IMR-90 (cell line): Measurements from ENCODE around the gene VPS41. TPM values are rescaled to one million over a fixed set of nuclear protein-coding genes. Genes with fewer than 3 reads are reported as not detected.

Source experiments
- ATAC-seq: fragments of 200-7000 bp; cut with Tn5 transposase; 2 replicates; pipeline ENCODE4 v1.9.1; 2020; ENCODE audit warnings: low read depth, mild to moderate bottlenecking, moderate library complexity
- BruUV-seq: library from RNA; stranded (reverse); fragments of 400-500 nt; replicated peaks from 2 replicates; lab custom pipeline; 2021; lab: Mats Ljungman, UMichigan
- CTCF ChIA-PET: fragments of 300-600 bp; formaldehyde crosslinking; extraction: SDS; loops from one replicate; lab custom pipeline; 2021; ENCODE audit warnings: antibody characterized with exemption; lab: Yijun Ruan, JAX
- POLR2A ChIA-PET: fragments of 300-600 bp; sonication (Branson Sonifier 250); formaldehyde crosslinking; loops from one replicate; lab custom pipeline; 2022; ENCODE audit warnings: antibody characterized with exemption; ENCODE audit not compliant: unreplicated experiment; lab: Charles Lee
- DNase-seq: peaks from one replicate; pipeline ENCODE4 v3.0.0; 2013
- H2AFZ ChIP-seq: replicated peaks from 2 replicates; pipeline ENCODE3; 2013; ENCODE audit warnings: low read length, mild to moderate bottlenecking; ENCODE audit not compliant: poor library complexity
- H2AK5ac ChIP-seq: 2 replicates; pipeline ENCODE4 v1.6.1; 2013; ENCODE audit warnings: low read depth, low read length, inconsistent platforms
- H2AK9ac ChIP-seq: replicated peaks from 2 replicates; pipeline ENCODE3; 2013; ENCODE audit warnings: mild to moderate bottlenecking, low read depth, low read length, moderate library complexity; ENCODE audit not compliant: poor library complexity
- H2BK120ac ChIP-seq: 2 replicates; pipeline ENCODE4 v1.6.1; 2013; ENCODE audit warnings: low read depth, low read length, inconsistent platforms
- H2BK15ac ChIP-seq: 3 replicates; pipeline ENCODE4 v1.6.1; 2013; ENCODE audit warnings: low read depth, low read length, inconsistent platforms
- H2BK20ac ChIP-seq: 2 replicates; pipeline ENCODE4 v1.6.1; 2013; ENCODE audit warnings: low read depth, mild to moderate bottlenecking, inconsistent platforms, low read length, moderate library complexity
- H2BK5ac ChIP-seq: 2 replicates; pipeline ENCODE4 v1.6.1; 2013; ENCODE audit warnings: mild to moderate bottlenecking, low read depth, low read length, inconsistent platforms; ENCODE audit not compliant: poor library complexity, severe bottlenecking
- H3K14ac ChIP-seq: replicated peaks from 2 replicates; pipeline ENCODE4 v1.6.1; 2013; ENCODE audit warnings: low read depth, low read length, inconsistent platforms
- H3K18ac ChIP-seq: 2 replicates; pipeline ENCODE4 v1.6.1; 2013; ENCODE audit warnings: low read depth, low read length, control low read depth
- H3K23ac ChIP-seq: 2 replicates; pipeline ENCODE4 v1.6.1; 2013; ENCODE audit warnings: low read depth, low read length, inconsistent platforms
- H3K27ac ChIP-seq: 2 replicates; pipeline ENCODE4 v1.5.1; 2013; ENCODE audit warnings: mild to moderate bottlenecking, control low read depth, low read length; ENCODE audit not compliant: insufficient read depth
- H3K27me3 ChIP-seq: 2 replicates; pipeline ENCODE4 v1.6.1; 2013; ENCODE audit warnings: low read length; ENCODE audit not compliant: control insufficient read depth, insufficient read depth
- H3K36me3 ChIP-seq: 2 replicates; pipeline ENCODE4 v1.6.1; 2013; ENCODE audit warnings: low read length, mixed read lengths; ENCODE audit not compliant: control insufficient read depth, insufficient read depth
- H3K4ac ChIP-seq: 2 replicates; pipeline ENCODE4 v1.6.1; 2013; ENCODE audit warnings: low read depth, low read length, inconsistent platforms
- H3K4me1 ChIP-seq: 2 replicates; pipeline ENCODE4 v1.6.1; 2013; ENCODE audit warnings: low read length, mixed read lengths; ENCODE audit not compliant: control insufficient read depth, insufficient read depth
- H3K4me2 ChIP-seq: 2 replicates; pipeline ENCODE4 v1.6.1; 2013; ENCODE audit warnings: low read depth, mild to moderate bottlenecking, control low read depth, low read length, moderate library complexity
- H3K4me3 ChIP-seq: 2 replicates; pipeline ENCODE4 v1.5.1; 2013; ENCODE audit warnings: low read depth, mild to moderate bottlenecking, control low read depth, low read length, moderate library complexity; ENCODE audit not compliant: insufficient read depth
- H3K56ac ChIP-seq: 2 replicates; pipeline ENCODE4 v1.6.1; 2013; ENCODE audit warnings: low read length, inconsistent platforms; ENCODE audit not compliant: insufficient read depth; ENCODE audit errors: extremely low read depth
- H3K79me1 ChIP-seq, 2 experiments: 2 replicates each; pipeline ENCODE4 v1.6.1; 2013; ENCODE audit warnings: low read length in 2 of 2, inconsistent platforms in 1 of 2, low read depth in 1 of 2
- H3K9ac ChIP-seq: 2 replicates; pipeline ENCODE4 v1.6.1; 2013; ENCODE audit warnings: low read depth, low read length, control low read depth
- H3K9me1 ChIP-seq: 2 replicates; pipeline ENCODE4 v1.6.1; 2013; ENCODE audit warnings: low read length, inconsistent platforms; ENCODE audit not compliant: insufficient read depth
- H3K9me3 ChIP-seq: 2 replicates; pipeline ENCODE4 v1.6.1; 2013; ENCODE audit warnings: low read length; ENCODE audit not compliant: control insufficient read depth, insufficient read depth
- H4K20me1 ChIP-seq: 2 replicates; pipeline ENCODE4 v1.6.1; 2013; ENCODE audit warnings: low read length, inconsistent platforms; ENCODE audit not compliant: insufficient read depth
- H4K5ac ChIP-seq: 2 replicates; pipeline ENCODE4 v1.6.1; 2013; ENCODE audit warnings: mild to moderate bottlenecking, low read depth, low read length, control low read depth
- H4K8ac ChIP-seq, 2 experiments: 2 replicates each; pipeline ENCODE4 v1.6.1; 2013; ENCODE audit warnings: low read depth in 2 of 2, low read length in 2 of 2, control low read depth in 1 of 2, inconsistent platforms in 1 of 2
- H4K91ac ChIP-seq: 2 replicates; pipeline ENCODE4 v1.6.1; 2013; ENCODE audit warnings: low read depth, low read length, inconsistent platforms; ENCODE audit not compliant: insufficient read depth
- CEBPB ChIP-seq: IDR thresholded peaks from 2 replicates; pipeline ENCODE4 v1.6.1; 2012; ENCODE audit warnings: low read depth, low read length, improper control_type of control experiment
- CHD1 ChIP-seq: IDR thresholded peaks from 2 replicates; pipeline ENCODE4 v1.6.1; 2012; ENCODE audit warnings: low read depth, low read length, improper control_type of control experiment
- CTCF ChIP-seq: conservative IDR thresholded peaks from 2 replicates; pipeline ENCODE4 v1.5.1; 2012; ENCODE audit warnings: mild to moderate bottlenecking, low read depth, low read length, improper control_type of control experiment
- FOS ChIP-seq: fragments of 150-350 bp; IDR thresholded peaks from 2 replicates; pipeline ENCODE4 v1.6.1; 2016; ENCODE audit warnings: low read depth, low read length
- MAFK ChIP-seq: IDR thresholded peaks from 2 replicates; pipeline ENCODE4 v1.6.1; 2012; ENCODE audit warnings: low read depth, low read length, improper control_type of control experiment
- MAZ ChIP-seq: IDR thresholded peaks from 2 replicates; pipeline ENCODE4 v1.6.1; 2012; ENCODE audit warnings: low read depth, mild to moderate bottlenecking, low read length, improper control_type of control experiment, moderate library complexity, borderline replicate concordance
- MXI1 ChIP-seq: IDR thresholded peaks from 2 replicates; pipeline ENCODE4 v1.6.1; 2012; ENCODE audit warnings: low read depth, mild to moderate bottlenecking, low read length, moderate library complexity, borderline replicate concordance
- NFE2L2 ChIP-seq: fragments of 150-350 bp; IDR thresholded peaks from 2 replicates; pipeline ENCODE4 v1.6.1; 2016; ENCODE audit warnings: low read depth, mild to moderate bottlenecking, low read length
- POLR2A ChIP-seq: IDR thresholded peaks from 2 replicates; pipeline ENCODE4 v1.6.1; 2012; ENCODE audit warnings: mild to moderate bottlenecking, low read depth, low read length
- RAD21 ChIP-seq: IDR thresholded peaks from 2 replicates; pipeline ENCODE4 v1.6.1; 2012; ENCODE audit warnings: low read length, improper control_type of control experiment
- RCOR1 ChIP-seq: IDR thresholded peaks from 2 replicates; pipeline ENCODE4 v1.6.1; 2012; ENCODE audit warnings: mild to moderate bottlenecking, low read length, improper control_type of control experiment; ENCODE audit not compliant: insufficient replicate concordance
- RFX5 ChIP-seq: IDR thresholded peaks from 2 replicates; pipeline ENCODE4 v1.8.0; 2012; ENCODE audit warnings: low read depth, mild to moderate bottlenecking, low read length, moderate library complexity
- SMC3 ChIP-seq: fragments of 150-350 bp; IDR thresholded peaks from 2 replicates; pipeline ENCODE4 v1.6.1; 2016; ENCODE audit warnings: low read depth, mild to moderate bottlenecking, antibody characterized with exemption, low read length, moderate library complexity
- USF2 ChIP-seq: fragments of 150-350 bp; IDR thresholded peaks from 2 replicates; pipeline ENCODE4 v1.6.1; 2017; ENCODE audit warnings: mild to moderate bottlenecking, antibody characterized with exemption, low read length, low read depth
- WGBS, 2 experiments: methylation state at CpG; one replicate each; pipeline versions ENCODE4 v1.1.5 to v1.1.7; 2013; ENCODE audit warnings: missing lambda C conversion rate in 2 of 2; ENCODE audit not compliant: insufficient read length in 1 of 2; ENCODE audit errors: extremely low coverage in 2 of 2; 5-methylcytosine and 5-hydroxymethylcytosine counted together
- dilution Hi-C: fragments of 300-500 bp; cut with HindIII; formaldehyde crosslinking; loops from one replicate; pipeline ENCODE4 v1.14.3; 2018; ENCODE audit warnings: low sequenced_read_pairs; ENCODE audit not compliant: unreplicated experiment
- in situ Hi-C: fragments of 300-500 bp; cut with MboI; formaldehyde crosslinking; loops from 3 replicates; pipeline ENCODE4 v1.14.3; 2019; ENCODE audit warnings: low sequenced_read_pairs, inconsistent platforms, mixed read lengths
- intact Hi-C: fragments of 100-400 bp; cut with micrococcal nuclease; formaldehyde crosslinking; loops from 2 replicates; pipeline ENCODE4 v1.10.0; 2022
- polyA plus RNA-seq, 3 experiments: library from polyadenylated mRNA; depleted of rRNA; stranded (reverse); fragments of >200 nt; gene quantifications; 2 replicates each; pipeline ENCODE4 v1.2.3, GENCODE V29; 2012; ENCODE audit warnings: low replicate concordance in 1 of 3
- total RNA-seq: library from RNA; depleted of rRNA; stranded (reverse); fragments of >200 nt; gene quantifications from 2 replicates; pipeline ENCODE4 v1.2.3, GENCODE V29; 2012

VPS41 gene
- total and polyA plus RNA-seq, 2 of the 4 experiments (the other 2 are of a cell fraction): 16.0 to 28.0 TPM

DNA sequence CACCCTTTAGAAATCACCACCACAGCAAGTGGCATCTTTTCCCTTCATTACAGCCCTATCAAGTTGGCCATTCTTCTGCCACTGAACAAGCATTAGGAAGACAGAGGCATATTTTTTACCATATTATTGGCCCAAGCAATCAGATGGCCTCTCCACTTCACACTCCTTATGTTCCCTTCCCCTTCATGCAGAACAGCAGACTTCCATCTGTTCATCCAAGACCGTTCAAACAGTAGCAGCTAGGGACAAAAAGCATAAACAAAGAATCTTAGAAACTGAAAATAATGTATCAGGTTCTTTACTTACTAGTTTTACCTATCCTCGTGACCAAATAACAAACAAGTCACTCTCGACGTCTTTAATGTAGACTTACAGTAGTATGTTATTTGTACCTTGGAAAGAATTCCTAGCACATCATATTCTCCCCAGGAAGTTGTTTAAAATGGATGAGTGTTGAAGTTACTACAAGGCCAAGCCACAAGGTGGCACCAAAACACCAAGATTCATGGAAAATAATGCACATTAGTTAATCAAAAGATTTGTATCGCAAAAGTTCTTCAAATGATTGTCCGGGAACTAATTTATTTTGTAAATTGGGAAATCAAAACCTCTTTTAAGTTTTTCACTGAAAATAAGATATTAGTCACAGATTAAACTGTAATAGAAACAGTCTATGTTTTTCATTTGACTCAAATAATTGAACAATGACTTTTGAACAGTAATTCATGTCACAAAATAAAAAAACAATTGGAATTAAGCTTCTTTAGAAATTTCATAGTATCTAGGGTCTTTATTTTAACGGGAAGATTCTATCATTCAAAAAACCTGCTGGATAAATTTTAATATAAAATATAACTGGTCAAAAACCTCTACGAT, 112.1 kb downstream of the VPS41 start:
- H2AFZ ChIP-seq: no peak overlapping the region
- H3K4me3 ChIP-seq: no peak overlapping the region
- DNase-seq: peak; percentile 67
- H4K8ac ChIP-seq: no peak overlapping the region
- H3K23ac ChIP-seq: no peak overlapping the region
- no peak overlapping the region for H3K4me2 ChIP-seq
- dilution Hi-C loops (no loop called here), intact Hi-C loops (loop anchor here (1.0 to 10.0 kb wide), 5 partner anchors 110 to 723 kb away; partner anchors contain the start of gene VPS41), in situ Hi-C loops (loop anchor here (25.0 kb wide), 1 partner anchor 665 kb away; no protein-coding TSS in a partner anchor)
- no peaks in the 10 kb centered on the region for H3K79me1 ChIP-seq
- ATAC-seq: peak; percentile 85
- no TSS peak for BruUV-seq
- no peak overlapping the region for H4K91ac ChIP-seq
- no peak overlapping the region for H3K27ac ChIP-seq
- no peak overlapping the region for H2BK120ac ChIP-seq
- H3K56ac ChIP-seq: no peak overlapping the region
- no peaks in the 10 kb centered on the region; the same call in 1 of the 2 replicates for H3K4me1 ChIP-seq
- no peaks in the 10 kb centered on the region for H4K20me1 ChIP-seq
- no peak overlapping the region for H3K4ac ChIP-seq
- H2BK20ac ChIP-seq: no peak overlapping the region
- H2AK9ac ChIP-seq: no peak overlapping the region
- no peak overlapping the region for H3K18ac ChIP-seq
- POLR2A ChIA-PET: no interaction called here
- H3K36me3 ChIP-seq: 0 out of 2 replicates have a peak, but pooled peaks cover 2% of the 10 kb centered on the region
- H2AK5ac ChIP-seq: no peak overlapping the region
- no peak overlapping the region for H4K5ac ChIP-seq
- no peak overlapping the region for H3K9ac ChIP-seq
- H2BK15ac ChIP-seq: no peak overlapping the region
- CTCF ChIA-PET: no interaction called here
- no peaks in the 10 kb centered on the region for H3K9me1 ChIP-seq
- no peaks in the 10 kb centered on the region for H3K9me3 ChIP-seq
- no CpG with 5 or more reads among the region's 8 CpGs for WGBS, 2 experiments
- no peak overlapping the region for H3K14ac ChIP-seq
- no peak overlapping the region for H2BK5ac ChIP-seq
- no peaks in the 10 kb centered on the region for H3K27me3 ChIP-seq
- TF ChIP-seq RCOR1 (no peak), MAZ (no peak), USF2 (no peak), RFX5 (no peak), RAD21 (peak; percentile 88), NFE2L2 (no peak), SMC3 (peak; percentile 79), FOS (no peak), CTCF (peak; percentile 80), CHD1 (no peak), MAFK (no peak), MXI1 (no peak), CEBPB (no peak), POLR2A (0 out of 2 replicates have a peak, but pooled peaks have one; percentile 20)
